ENCODE results near the gene SLC25A3. TPM values are rescaled to one million over a fixed set of nuclear protein-coding genes. Genes with fewer than 3 reads are reported as not detected.

Gene SLC25A3
- total and polyA plus RNA-seq, 2 of the 13 experiments (the other 11 are each of a cell fraction or from before 2014, with no cell fraction given): 292 to 829 TPM

- Histone ChIP-seq H4K20me1 (ENCODE audit: insufficient read depth, low read length) (peaks cover under 1% of the 10 kb centered on the region; the same call in 1 of the 2 replicates), H3K27ac (ENCODE audit: extremely low read length, insufficient read depth, low read length) (no peak overlapping the region), H2AFZ (ENCODE audit: low read length) (no peak overlapping the region), H3K27me3 (ENCODE audit: control insufficient read depth in 1 of 2, insufficient read depth in 2 of 2, low read length in 2 of 2) (no peaks in the 10 kb centered on the region), H3K9me3 (ENCODE audit: low read length) (no peaks in the 10 kb centered on the region), H3K4me3 (replicated peaks in 1 of 3; ENCODE audit: insufficient read depth in 1 of 3, low read depth in 2 of 3, low read length in 3 of 3) (no peak overlapping the region), H3K79me2 (ENCODE audit: insufficient read depth, low read length) (peaks cover 14% of the 10 kb centered on the region), H3K4me2 (ENCODE audit: low read depth, low read length) (no peak overlapping the region), H3K9ac (ENCODE audit: insufficient read depth, low read depth, low read length) (no peak overlapping the region), H3K4me1 (ENCODE audit: insufficient read depth, low read length) (peaks cover 7% of the 10 kb centered on the region), H3K36me3 (replicated peaks in 1 of 2; ENCODE audit: control insufficient read depth in 1 of 2, insufficient read depth in 2 of 2, low read length in 2 of 2) (peaks cover 11 to 54% of the 10 kb centered on the region in 2 experiments)
- ATAC-seq: no peak
- WGBS (ENCODE audit: low lambda C conversion rate): 97% methylated on average over 8 of the region's 8 CpGs
- FAIRE-seq: no peak
- BruUV-seq (replicated peaks): no TSS peak
- intact Hi-C loops (cut with micrococcal nuclease; ENCODE audit: unreplicated experiment): no loop called here
- in situ Hi-C loops (cut with HindIII; ENCODE audit: extremely low pct_ligation_motif_present, low pct_unique_long_range_greater_than_20kb): no loop called here
- ChIA-PET POLR2A (interaction anchor here (1.0 to 5.2 kb wide), 2 partner anchors 8 to 15 kb away, joined by 3 to 32 read pairs; partner anchors contain the start of gene SLC25A3), CTCF (ENCODE audit: low intra/inter-chr PET ratio, low total read pairs) (no interaction called here)
- TF ChIP-seq MTA3 (CRISPR knock-in tag; IDR thresholded peaks at IDR 0.05) (no peak), SKI (IDR thresholded peaks at IDR 0.05; ENCODE audit: partially characterized antibody) (no peak), POLR2AphosphoS2 (IDR thresholded peaks at IDR 0.05; ENCODE audit: low read depth, low read length) (no peak; the same call in 1 of the 2 replicates), ZNF484 (CRISPR knock-in tag; IDR thresholded peaks at IDR 0.05; ENCODE audit: borderline replicate concordance, low read depth) (no peak), DNMT3B (CRISPR knock-in tag; conservative IDR thresholded peaks at IDR 0.05) (no peak), ZSCAN30 (CRISPR knock-in tag; IDR thresholded peaks at IDR 0.05) (no peak), NCOA2 (CRISPR knock-in tag; IDR thresholded peaks at IDR 0.05) (no peak), EED (CRISPR knock-in tag; IDR thresholded peaks at IDR 0.05) (no peak), BCL6 (CRISPR knock-in tag; IDR thresholded peaks at IDR 0.05) (no peak)
- TF ChIP-seq, protein P1, sequence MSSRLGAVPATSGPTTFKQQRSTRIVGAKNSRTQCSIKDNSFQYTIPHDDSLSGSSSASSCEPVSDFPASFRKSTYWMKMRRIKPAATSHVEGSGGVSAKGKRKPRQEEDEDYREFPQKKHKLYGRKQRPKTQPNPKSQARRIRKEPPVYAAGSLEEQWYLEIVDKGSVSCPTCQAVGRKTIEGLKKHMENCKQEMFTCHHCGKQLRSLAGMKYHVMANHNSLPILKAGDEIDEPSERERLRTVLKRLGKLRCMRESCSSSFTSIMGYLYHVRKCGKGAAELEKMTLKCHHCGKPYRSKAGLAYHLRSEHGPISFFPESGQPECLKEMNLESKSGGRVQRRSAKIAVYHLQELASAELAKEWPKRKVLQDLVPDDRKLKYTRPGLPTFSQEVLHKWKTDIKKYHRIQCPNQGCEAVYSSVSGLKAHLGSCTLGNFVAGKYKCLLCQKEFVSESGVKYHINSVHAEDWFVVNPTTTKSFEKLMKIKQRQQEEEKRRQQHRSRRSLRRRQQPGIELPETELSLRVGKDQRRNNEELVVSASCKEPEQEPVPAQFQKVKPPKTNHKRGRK (CRISPR knock-in tag; IDR thresholded peaks at IDR 0.05): no peak
- TF ChIP-seq, protein P2, sequence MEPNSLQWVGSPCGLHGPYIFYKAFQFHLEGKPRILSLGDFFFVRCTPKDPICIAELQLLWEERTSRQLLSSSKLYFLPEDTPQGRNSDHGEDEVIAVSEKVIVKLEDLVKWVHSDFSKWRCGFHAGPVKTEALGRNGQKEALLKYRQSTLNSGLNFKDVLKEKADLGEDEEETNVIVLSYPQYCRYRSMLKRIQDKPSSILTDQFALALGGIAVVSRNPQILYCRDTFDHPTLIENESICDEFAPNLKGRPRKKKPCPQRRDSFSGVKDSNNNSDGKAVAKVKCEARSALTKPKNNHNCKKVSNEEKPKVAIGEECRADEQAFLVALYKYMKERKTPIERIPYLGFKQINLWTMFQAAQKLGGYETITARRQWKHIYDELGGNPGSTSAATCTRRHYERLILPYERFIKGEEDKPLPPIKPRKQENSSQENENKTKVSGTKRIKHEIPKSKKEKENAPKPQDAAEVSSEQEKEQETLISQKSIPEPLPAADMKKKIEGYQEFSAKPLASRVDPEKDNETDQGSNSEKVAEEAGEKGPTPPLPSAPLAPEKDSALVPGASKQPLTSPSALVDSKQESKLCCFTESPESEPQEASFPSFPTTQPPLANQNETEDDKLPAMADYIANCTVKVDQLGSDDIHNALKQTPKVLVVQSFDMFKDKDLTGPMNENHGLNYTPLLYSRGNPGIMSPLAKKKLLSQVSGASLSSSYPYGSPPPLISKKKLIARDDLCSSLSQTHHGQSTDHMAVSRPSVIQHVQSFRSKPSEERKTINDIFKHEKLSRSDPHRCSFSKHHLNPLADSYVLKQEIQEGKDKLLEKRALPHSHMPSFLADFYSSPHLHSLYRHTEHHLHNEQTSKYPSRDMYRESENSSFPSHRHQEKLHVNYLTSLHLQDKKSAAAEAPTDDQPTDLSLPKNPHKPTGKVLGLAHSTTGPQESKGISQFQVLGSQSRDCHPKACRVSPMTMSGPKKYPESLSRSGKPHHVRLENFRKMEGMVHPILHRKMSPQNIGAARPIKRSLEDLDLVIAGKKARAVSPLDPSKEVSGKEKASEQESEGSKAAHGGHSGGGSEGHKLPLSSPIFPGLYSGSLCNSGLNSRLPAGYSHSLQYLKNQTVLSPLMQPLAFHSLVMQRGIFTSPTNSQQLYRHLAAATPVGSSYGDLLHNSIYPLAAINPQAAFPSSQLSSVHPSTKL (CRISPR knock-in tag; IDR thresholded peaks at IDR 0.05): no peak
- no peak for DNase-seq (ENCODE audit: low spot score)
These were observed 8.4 kb downstream of the SLC25A3 start for GRCh38 chr12:98601924-98602323.

Measured in HepG2 (cell line).